HUES6 (cell line): ENCODE data around the gene GIMAP4.

Experiments
- H3K27ac ChIP-seq: 2 replicates; pipeline ENCODE4 v1.7.0; 2013; ENCODE audit warnings: low read depth, mild to moderate bottlenecking, low read length, inconsistent platforms
- H3K27me3 ChIP-seq: 2 replicates; pipeline ENCODE4 v1.6.1; 2013; ENCODE audit warnings: low read length; ENCODE audit not compliant: control insufficient read depth, insufficient read depth
- H3K36me3 ChIP-seq: 2 replicates; pipeline ENCODE4 v1.6.1; 2013; ENCODE audit warnings: low read length; ENCODE audit not compliant: control insufficient read depth, insufficient read depth
- H3K4me1 ChIP-seq: 2 replicates; pipeline ENCODE4 v1.6.1; 2013; ENCODE audit warnings: low read length; ENCODE audit not compliant: control insufficient read depth, insufficient read depth
- H3K4me3 ChIP-seq: 2 replicates; pipeline ENCODE4 v1.5.1; 2013; ENCODE audit warnings: low read depth, low read length
- H3K9ac ChIP-seq: one replicate; pipeline ENCODE4 v1.6.1; 2013; ENCODE audit warnings: mild to moderate bottlenecking, low read length
- H3K9me3 ChIP-seq: 2 replicates; pipeline ENCODE4 v1.6.1; 2013; ENCODE audit warnings: low read depth, low read length; ENCODE audit not compliant: control insufficient read depth, insufficient read depth

GIMAP4 gene

DNA sequence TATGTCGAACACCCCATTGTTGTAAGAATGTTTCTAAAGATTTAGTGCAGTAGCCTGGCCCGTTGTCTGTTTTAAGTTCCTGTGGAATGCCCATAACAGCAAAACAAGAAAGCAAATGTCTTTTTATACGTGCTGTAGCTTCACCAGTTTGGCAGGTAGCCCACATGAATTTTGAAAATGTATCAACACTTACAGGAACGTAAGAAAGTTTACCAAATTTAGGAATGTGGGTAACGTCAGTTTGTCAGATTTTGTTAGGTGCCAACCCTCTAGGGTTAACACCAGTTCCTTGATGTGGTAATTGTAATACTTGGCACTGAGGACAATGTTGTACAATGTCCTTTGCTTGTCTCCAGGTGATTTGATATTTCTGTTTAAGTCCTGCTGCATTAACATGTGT lies 3.2 kb upstream of the GIMAP4 start:
- no peak overlapping the region for H3K4me3 ChIP-seq
- peaks cover 30% of the 10 kb centered on the region for H3K4me1 ChIP-seq
- H3K27me3 ChIP-seq, result 0 out of 2 replicates have a peak, but pooled peaks cover 3% of the 10 kb centered on the region
- H3K27ac ChIP-seq, result no peak overlapping the region
- H3K9me3 ChIP-seq, result peaks cover 15% of the 10 kb centered on the region
- no peak overlapping the region for H3K9ac ChIP-seq
- no peaks in the 10 kb centered on the region for H3K36me3 ChIP-seq

DNA sequence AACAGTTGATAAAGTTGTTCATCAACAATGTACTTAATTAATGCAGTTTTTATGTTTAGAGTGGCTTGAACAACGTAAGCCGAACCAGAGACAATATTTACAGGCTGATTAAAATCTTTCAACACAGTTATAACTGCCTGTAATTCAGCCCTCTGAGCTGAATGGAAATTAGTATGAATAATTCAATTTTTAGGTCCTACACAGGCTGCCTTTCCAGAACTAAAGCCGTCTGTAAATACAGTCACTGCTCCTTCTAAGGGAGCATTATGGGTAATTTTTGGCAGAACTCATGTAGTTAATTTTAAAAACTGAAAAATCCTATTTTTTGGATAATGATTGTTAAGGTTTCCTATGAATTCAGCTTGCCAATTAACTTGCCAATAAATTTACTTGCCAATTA lies 2.6 kb upstream of the GIMAP4 start:
- Histone ChIP-seq H3K4me1 (peaks cover 30% of the 10 kb centered on the region), H3K9ac (no peak overlapping the region), H3K27ac (no peak overlapping the region), H3K27me3 (0 out of 2 replicates have a peak, but pooled peaks cover 3% of the 10 kb centered on the region), H3K9me3 (peaks cover 13% of the 10 kb centered on the region), H3K36me3 (no peaks in the 10 kb centered on the region), H3K4me3 (no peak overlapping the region)

DNA sequence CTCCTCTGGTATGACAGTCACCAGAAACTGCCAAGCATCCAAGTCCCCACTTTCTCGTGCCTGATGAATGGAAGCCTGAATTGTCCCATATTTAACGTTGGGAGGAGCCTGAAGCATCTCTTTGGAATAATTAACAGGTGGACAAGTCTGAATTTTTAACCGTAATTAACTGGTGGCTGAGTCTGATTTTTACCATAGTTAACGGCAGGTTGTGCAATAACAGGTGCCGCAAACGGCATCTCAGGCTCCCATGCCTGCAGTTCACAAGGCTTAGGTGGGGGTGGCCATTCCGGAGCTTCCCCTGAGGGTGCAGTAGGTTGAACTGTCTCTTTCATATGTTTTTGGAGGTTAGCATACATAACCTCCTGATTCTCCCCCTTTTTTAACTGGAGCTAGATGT lies 2.0 kb upstream of the GIMAP4 start:
- H3K27me3 ChIP-seq, result 0 out of 2 replicates have a peak, but pooled peaks cover 3% of the 10 kb centered on the region
- peaks cover 30% of the 10 kb centered on the region for H3K4me1 ChIP-seq
- H3K9ac ChIP-seq, result no peak overlapping the region
- peaks cover 10% of the 10 kb centered on the region for H3K9me3 ChIP-seq
- no peak overlapping the region for H3K4me3 ChIP-seq
- H3K27ac ChIP-seq, result no peak overlapping the region
- H3K36me3 ChIP-seq, result no peaks in the 10 kb centered on the region

DNA sequence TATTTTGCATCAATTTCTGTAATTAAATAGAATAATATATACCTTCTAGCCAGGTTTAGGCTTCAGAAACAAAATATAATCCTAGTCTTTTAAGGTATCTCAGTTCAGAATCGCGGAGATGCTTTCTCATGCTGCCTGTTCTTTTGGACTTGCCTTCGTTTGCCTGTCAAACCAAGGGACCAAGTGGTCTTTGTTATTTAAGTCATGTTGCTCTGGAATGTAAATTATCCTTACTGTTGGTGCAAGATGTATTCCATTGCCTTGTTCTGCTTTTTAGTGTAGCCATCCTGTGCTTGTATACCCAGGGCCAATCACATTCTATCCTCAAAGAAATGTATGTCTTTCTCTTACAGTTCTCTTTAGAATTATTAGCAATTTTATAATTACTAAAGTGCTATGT lies 1.1 kb upstream of the GIMAP4 start:
- H3K4me3 ChIP-seq, result no peak overlapping the region

DNA sequence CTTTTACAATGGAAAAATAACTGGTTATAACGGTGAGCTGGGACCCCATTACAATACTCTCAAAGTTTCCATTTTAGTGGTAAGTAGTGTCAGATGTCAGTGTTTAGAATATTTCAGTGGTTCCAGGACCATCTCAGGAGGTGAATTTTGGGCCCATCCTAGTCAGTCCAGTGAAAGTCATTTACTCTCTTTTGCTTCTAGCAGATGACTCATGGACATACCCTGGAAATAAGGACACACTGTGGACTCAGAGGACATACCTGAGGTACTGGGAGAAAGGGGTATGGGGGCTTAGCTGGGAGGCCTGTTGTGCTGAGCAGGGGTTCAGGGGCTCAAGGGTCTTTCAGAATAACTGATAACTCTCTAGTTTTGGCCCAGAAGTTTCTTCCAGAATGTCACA lies 618 bp upstream of the GIMAP4 start:
- Histone ChIP-seq H3K4me3 (no peak overlapping the region), H3K27ac (no peak overlapping the region), H3K9ac (no peak overlapping the region), H3K27me3 (0 out of 2 replicates have a peak, but pooled peaks cover 3% of the 10 kb centered on the region), H3K9me3 (no peaks in the 10 kb centered on the region), H3K4me1 (peaks cover 30% of the 10 kb centered on the region), H3K36me3 (no peaks in the 10 kb centered on the region)

More for the DNA sequence above, 1.1 kb upstream of the GIMAP4 start:
- peaks cover 30% of the 10 kb centered on the region for H3K4me1 ChIP-seq
- no peak overlapping the region for H3K27ac ChIP-seq
- H3K27me3 ChIP-seq, result 0 out of 2 replicates have a peak, but pooled peaks cover 3% of the 10 kb centered on the region
- no peak overlapping the region for H3K9ac ChIP-seq
- H3K36me3 ChIP-seq, result no peaks in the 10 kb centered on the region
- H3K9me3 ChIP-seq, result 0 out of 2 replicates have a peak, but pooled peaks cover 1% of the 10 kb centered on the region

DNA sequence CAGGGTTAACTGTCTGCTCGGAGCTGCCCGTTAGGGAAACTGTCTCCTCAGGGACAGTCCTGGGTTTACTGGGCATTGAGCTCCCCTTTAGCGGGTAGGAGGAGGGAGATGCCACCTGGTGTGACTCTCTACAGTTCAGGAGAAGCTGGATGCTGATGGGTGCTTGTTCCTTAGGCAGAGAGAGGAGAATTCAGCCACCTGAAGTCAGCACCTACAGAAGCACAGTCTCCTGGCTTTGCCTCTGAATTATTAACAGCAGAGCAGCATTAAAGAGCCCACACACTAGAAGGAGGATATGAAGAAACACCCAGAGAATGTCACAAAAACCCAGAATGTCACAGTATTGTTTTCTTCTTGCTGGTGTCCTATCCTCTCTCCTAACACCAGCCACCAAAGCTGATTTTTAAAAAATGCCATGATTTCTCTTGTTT lies 696 bp downstream of the GIMAP4 start:
- H3K4me1 ChIP-seq, result peaks cover 30% of the 10 kb centered on the region
- H3K9ac ChIP-seq, result no peak overlapping the region
- no peaks in the 10 kb centered on the region for H3K36me3 ChIP-seq
- H3K9me3 ChIP-seq, result no peaks in the 10 kb centered on the region
- no peak overlapping the region for H3K27ac ChIP-seq
- no peak overlapping the region for H3K4me3 ChIP-seq
- 0 out of 2 replicates have a peak, but pooled peaks cover 3% of the 10 kb centered on the region for H3K27me3 ChIP-seq

DNA sequence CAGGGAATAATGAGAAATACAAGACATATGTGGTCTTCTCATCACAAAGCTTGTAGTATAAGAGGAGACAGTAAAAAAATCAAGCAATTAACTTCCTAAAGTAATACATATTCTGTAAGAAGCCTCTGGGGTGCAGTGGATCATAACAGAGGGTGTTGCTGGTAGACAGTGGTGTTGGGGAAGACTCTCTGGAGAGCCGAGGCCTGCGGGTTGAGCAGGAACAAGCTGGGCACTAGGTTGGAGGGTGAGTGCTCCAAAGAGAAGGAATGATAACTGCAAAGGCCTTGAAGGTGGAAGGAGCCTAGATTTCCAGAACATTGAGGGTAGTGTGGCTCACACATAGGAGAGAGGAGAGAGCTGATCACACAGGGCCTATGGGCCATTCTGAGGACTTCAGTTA lies 1.5 kb downstream of the GIMAP4 start:
- no peaks in the 10 kb centered on the region for H3K36me3 ChIP-seq
- H3K27me3 ChIP-seq, result 0 out of 2 replicates have a peak, but pooled peaks cover 3% of the 10 kb centered on the region
- no peaks in the 10 kb centered on the region for H3K9me3 ChIP-seq
- no peak overlapping the region for H3K27ac ChIP-seq
- peaks cover 27% of the 10 kb centered on the region for H3K4me1 ChIP-seq
- H3K4me3 ChIP-seq, result no peak overlapping the region
- no peak overlapping the region for H3K9ac ChIP-seq

DNA sequence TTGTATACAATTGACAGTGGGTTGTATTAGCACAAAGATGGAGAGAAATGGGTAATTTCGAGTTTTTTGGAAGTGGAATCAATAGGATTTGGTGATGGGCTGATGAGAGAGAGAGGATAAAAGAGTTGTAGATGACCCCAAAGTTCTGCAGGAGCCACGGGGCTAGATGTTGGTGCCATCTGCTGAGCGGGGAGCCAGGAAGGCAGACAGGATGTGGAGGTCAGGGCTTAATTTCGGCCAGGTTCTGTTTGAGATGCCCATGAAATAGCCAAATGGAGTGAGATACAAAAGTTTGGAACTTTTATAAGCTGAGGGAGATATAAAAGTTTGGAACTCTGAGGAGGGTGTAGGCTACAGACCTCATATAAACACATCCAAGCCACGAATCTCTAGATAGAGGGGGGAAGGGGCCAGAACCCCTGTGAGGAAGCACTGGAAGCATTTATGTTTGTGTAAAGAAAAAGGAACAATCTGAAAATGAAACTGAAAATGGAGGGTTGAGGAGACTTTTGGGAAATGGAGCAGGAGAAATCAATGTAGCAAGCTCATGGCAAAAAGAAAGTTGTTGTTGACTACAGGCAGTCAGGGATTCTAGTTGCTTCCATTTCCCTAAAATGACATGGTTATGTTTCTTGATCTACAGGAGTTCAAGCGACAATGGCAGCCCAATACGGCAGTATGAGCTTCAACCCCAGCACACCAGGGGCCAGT lies 2.2 kb downstream of the GIMAP4 start:
- peaks cover 22% of the 10 kb centered on the region for H3K4me1 ChIP-seq
- 0 out of 2 replicates have a peak, but pooled peaks cover 3% of the 10 kb centered on the region for H3K27me3 ChIP-seq
- no peak overlapping the region for H3K27ac ChIP-seq
- H3K4me3 ChIP-seq, result no peak overlapping the region
- H3K9ac ChIP-seq, result no peak overlapping the region
- no peaks in the 10 kb centered on the region for H3K9me3 ChIP-seq
- H3K36me3 ChIP-seq, result no peaks in the 10 kb centered on the region

DNA sequence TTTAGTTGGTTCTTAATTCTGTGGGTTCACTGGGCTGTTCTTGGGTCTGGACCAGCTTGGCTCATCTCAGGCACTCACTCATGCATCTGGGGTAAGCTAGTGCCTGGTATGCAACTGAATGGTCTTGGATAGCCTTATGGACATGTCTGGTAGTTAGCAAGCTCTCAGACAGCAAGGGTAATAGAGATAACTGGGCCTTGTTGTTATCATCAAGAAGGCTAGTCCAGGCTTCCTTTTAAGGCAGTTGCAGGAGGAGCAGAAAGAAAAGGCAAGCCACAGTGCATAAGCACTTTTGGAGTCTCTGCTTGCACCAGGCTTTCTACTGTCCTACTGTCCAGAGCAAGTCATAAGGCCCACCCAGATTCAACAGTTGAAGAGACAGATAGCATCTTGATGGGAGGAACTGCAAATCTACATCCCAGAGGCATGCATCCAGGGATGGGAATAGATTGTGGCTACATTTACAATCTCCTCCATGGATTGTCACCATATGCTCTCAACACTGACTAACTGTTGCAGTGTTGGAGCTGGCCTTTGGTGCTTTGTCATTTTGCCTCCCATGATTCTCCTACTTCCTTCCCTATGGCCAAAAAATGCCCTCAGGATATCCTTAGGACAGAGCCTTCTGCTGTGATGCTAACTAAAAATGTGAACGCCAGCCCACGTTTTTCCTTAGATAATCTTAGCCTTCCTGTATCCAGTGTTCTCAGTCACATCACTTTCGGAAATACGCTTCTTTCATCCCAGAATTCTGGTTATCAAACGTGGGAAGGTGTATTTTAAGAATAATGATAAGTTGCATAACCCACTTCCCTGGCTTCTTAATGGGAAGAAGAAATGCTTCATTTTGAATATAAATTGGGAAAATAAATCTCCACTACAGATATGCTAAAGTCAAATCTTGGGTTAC lies 3.6 kb downstream of the GIMAP4 start:
- 0 out of 2 replicates have a peak, but pooled peaks cover 3% of the 10 kb centered on the region for H3K27me3 ChIP-seq
- no peaks in the 10 kb centered on the region for H3K36me3 ChIP-seq
- no peak overlapping the region for H3K4me3 ChIP-seq
- no peak overlapping the region for H3K9ac ChIP-seq
- peaks cover 14% of the 10 kb centered on the region for H3K4me1 ChIP-seq
- H3K27ac ChIP-seq, result no peak overlapping the region
- H3K9me3 ChIP-seq, result no peaks in the 10 kb centered on the region

DNA sequence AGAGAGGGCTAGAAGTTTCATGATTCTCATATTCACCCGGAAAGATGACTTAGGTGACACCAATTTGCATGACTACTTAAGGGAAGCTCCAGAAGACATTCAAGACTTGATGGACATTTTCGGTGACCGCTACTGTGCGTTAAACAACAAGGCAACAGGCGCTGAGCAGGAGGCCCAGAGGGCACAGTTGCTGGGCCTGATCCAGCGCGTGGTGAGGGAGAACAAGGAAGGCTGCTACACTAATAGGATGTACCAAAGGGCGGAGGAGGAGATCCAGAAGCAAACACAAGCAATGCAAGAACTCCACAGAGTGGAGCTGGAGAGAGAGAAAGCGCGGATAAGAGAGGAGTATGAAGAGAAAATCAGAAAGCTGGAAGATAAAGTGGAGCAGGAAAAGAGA lies 5.3 kb downstream of the GIMAP4 start:
- no peak overlapping the region for H3K4me3 ChIP-seq
- H3K27me3 ChIP-seq, result 0 out of 2 replicates have a peak, but pooled peaks cover 3% of the 10 kb centered on the region
- no peaks in the 10 kb centered on the region for H3K9me3 ChIP-seq
- no peak overlapping the region for H3K9ac ChIP-seq
- H3K27ac ChIP-seq, result no peak overlapping the region
- no peaks in the 10 kb centered on the region for H3K4me1 ChIP-seq
- H3K36me3 ChIP-seq, result no peaks in the 10 kb centered on the region
